SK-N-DZ (cell line): Measurements from ENCODE around the gene CC2D2B.
"Not testable (repeated sequence)": the region's sequence is repeated elsewhere in the genome, so short reads cannot be mapped to it uniquely, and the experiment has no call there.

Experiments used
- DNase-seq: peaks from one replicate; pipeline ENCODE4 v3.0.0-alpha.2; 2015; ENCODE audit warnings: low spot score

CC2D2B gene

DNA sequence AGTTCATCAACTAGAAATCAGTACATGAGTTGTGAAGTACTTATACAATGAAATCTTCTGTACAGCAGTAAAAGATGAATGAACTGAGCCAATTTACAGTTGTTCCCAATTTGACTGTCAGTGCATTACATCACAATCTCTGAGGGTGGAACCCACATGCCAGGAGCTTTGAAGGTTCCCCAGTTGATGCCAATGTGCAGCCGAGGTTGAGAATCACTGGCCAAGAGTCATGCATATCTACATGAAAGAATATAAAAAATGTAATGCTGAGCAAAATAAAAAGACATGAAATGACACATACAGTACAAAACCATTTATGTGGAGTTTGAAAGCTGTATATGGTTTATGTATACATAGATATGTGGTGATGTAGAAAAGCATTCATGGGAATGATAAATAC is 113.6 kb downstream of the CC2D2B start:
- no peak for DNase-seq

DNA sequence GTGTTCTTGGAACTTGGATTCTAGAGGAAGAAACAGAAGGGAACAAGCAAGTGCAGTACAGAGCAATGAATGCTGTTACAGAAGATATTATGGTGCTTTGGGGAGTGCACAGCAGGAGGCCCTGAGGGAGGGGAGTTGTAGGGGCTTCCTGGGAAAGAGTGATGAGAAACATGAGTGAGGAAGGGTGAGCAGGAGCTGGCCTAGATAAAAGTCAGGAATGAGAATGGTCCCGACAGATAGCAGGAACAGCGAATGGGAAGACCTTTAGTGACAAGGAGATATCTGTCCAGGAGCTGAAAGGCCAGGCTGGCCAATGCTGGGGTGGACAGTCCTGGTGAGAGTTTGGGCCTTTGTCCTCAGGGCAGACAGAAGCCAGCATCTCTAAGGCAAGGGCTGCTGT is 115.0 kb downstream of the CC2D2B start:
- DNase-seq, result no peak

DNA sequence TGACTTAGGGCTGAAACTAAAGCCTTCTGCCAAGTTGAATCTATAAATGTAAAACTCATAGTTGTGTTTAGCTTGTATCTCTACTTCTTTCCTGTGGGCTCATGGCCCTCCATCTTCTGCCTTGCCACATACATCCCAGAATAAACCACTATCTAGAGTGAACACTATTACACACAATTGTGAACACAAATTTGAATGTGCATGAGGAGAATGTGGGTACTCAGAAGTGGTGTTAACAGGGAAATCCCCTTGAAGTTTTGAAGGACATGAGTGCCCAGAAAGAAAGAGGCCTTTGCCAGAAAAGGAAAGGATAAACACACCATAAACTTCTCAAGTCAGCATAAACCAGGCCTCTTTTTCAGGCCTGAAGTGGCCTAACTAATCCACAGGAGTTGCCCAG is 115.4 kb downstream of the CC2D2B start:
- DNase-seq, result no peak

DNA sequence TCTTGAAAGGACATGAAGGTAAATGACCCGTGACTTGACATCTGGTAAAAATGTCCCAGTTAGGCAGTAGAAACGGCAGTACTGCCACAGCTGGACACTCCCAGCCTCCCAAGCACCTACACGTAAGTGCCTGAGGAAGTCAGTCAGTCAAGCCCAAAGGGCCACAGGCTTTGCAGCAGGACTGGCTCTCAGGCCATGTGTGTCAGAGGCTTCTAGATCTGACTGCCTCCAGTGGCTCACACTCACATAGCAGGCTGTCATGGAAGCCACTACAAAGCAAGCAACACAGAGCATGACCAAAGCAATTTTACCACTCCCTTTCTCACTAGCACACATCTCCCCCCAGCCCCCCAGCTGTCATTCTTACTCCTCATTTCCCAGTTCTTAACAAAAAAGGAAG is 117.8 kb downstream of the CC2D2B start:
- DNase-seq, result no peak

DNA sequence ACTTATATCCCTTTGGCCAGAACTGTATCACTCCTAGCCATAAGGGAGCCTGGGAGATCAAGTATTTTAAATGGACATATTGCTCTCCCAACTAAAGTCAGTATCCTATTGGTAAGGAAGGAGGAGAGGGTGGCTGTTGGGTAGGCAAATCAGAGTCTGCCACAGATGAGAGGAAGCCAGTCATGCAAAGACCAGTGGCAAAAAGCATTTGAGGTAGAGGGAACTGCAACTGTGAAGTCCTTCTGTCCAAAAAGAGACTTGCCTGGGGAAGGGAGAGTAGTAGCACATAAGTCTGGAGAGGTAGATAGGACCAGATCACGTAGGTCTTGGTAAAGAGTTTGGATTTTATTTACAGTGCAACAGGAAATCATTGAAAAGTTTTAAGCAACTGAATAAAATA is 126.8 kb downstream of the CC2D2B start:
- no peak for DNase-seq

DNA sequence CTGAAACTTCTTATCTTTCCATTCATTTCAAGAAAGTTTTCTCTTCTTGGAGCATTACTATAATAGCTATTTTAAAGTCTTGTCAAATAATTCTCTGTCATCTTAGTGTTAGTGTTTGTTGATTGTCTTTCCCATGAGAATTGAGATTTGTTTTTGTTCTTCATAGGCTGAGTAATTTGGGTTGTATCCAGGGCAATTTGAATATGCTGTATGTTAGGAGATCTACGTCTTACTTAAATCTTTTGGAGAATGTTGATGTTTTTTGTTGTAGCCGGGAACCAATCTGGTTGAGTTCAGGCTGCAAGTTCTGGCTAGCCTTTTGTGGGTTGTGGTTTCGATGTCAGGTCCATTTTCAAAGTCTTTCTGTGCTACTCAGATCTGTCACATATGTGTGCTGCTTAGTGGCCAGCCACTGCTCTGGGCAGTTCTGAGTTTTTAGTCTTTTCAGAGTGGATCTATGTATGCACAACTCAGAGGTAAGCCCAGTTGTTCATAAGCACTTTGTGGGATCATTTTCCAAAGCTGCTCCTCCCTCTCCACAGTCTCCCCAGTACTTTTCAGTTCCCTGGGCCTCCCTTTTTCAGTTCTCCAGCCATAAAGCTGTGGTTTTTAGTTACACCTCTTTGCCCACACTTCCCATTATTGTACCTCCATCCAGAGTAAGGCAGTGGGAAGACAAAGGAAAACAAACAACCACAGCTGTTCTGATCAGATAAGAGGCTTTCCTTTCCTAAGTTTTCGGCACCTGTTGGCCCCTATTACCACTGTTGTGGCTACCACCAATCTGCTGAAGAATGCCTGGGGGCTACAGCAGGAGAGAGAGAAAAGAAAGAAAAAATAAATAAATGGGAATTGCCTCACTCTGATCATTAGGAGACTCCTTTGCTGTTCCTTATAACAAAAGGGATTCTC is 131.0 kb downstream of the CC2D2B start:
- no peak for DNase-seq

DNA sequence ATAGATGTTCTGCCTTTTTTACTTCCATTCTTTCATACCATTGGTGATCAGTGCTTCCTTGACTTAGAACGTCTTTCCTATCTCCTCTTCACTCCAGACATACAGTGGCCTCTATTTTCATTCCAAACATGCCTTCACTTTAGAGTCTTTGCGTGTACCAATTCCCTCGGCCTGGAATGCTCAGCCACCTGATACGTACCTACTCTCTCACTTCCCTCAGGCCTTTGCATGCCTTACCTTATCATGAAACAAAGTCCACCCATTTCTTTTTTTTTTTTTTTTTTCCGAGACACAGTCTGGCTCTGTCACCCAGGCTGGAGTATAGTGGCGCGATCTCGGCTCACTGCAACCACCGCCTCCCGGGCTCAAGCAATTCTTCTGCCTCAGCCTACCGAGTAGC is 133.4 kb downstream of the CC2D2B start:
- no peak for DNase-seq

DNA sequence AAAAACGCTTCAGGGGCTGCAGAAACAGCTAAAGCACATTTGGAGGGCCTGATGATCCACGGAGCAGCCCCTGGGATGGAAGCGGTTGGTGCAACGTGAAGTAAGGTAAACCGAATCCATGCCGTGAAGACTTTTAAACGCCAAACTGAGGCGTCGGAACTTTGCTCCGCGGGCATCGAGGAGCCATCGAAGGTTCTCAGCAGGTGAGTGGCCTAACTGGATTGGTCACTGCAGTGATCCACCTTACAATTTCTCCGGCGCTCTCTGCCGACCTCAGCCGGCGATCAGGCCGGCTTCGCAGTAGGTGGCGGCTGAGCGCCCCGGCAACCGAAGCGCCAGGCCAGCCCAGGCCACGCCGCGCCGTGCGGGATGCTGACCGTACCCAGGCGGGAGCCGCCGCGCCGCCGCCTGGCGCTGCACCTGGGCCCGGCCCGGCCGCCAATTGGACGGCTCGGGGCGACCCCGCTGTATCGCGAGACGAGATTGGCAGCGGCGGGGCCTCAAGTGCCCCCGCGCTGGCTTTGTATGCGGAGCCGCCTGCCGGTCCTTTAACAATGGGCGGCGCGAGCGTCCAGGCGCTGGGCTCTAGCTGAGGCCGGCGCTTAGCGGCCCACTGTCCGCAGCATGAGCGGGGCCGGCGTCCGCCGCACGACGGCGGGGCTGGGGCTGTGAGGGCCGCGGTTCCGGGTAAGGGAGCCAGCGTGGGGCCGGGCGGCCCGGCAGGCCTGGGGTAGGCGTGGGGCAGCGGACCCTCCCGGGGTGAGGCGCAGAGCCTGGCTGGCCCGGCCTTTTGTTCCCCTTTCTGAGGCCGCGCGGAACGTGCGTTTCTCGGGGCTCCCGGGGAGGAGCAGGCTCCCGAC is 135.5 kb downstream of the CC2D2B start, which contains the start of gene CCNJ:
Gene CCNJ, plus strand, starts transcription at position 551 of the 860 bp plus-strand sequence. CDS start 811 bp downstream, outside the sequence.
- peak; percentile 91 for DNase-seq

DNA sequence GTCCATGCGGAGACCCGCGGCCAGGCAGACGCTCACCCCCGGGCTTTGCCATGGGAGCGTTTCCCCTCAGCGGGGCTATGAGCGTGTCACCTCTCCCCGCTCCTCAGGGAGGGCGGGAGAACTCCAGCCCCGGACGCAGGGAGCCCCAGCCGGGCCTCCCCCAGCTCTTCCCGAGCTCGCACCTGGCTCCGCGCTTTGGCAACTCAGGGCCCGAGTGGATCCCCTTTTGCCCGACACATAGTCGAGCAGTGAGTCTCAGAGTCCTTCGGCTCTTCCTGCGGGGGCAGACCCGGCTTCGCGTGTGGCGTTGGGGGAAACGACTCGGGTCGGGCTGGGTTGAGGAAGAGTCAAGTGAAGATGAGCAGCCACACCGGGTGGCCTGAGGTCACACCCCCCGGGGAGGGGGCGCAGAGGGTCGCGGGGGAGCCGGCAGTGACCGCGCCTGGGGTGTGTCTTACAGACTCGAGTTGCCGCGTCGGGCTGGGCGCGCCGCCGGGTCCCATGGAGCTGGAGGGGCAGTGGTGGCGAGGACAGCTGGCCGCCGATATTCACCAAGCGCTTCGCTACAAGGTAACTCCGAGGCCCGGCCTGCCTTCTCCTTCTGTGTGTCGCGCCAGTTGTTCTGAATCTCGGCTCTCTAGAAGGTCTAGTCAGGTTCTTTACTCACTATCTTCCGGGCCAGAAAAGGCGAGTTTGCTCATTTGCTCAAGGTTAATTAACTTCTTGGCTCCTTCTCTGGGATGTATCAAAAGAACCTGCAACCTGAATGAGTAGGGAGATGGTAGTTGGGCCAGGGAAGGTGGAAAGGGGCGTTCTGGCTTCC is 136.3 kb downstream of the CC2D2B start:
- peak; percentile 67 for DNase-seq

DNA sequence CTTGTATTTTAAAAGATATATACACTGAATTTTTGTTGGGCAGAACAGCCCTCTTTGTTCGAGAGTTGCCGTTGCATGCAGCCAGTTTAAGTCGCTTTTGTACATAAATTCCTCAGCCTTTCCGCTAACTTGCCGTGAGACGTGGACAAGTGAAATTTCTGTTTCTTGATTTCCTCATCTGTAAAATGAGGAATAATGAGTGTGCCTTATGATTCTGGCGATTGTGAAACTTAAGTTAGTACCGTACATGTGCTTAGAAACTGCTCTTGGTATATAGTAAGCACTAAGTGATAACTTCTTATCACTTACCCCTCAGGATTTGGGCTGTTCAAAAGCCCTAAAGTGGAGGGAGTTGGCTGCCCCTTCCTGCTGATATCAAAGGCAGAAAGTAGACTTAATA is 137.0 kb downstream of the CC2D2B start:
- no peak for DNase-seq

DNA sequence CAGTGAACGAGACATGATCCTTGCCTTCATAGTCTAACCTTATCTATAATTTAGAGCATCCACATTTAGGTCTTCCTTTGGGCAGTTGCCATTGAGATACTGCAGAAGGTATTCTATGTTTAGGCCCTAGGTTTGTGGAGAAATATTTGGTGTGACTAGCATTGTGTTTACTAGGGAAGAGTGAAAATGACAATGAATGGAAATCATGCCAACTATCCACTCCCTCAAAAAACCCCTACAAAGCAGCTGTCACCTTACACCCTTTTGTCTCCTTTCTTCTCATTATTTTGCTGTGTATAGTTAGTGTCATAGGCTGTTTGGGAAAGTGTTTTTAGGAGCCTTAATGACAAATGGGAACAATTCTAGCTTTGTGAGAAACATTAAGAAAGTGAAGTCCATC is 138.8 kb downstream of the CC2D2B start:
- DNase-seq, result no peak

DNA sequence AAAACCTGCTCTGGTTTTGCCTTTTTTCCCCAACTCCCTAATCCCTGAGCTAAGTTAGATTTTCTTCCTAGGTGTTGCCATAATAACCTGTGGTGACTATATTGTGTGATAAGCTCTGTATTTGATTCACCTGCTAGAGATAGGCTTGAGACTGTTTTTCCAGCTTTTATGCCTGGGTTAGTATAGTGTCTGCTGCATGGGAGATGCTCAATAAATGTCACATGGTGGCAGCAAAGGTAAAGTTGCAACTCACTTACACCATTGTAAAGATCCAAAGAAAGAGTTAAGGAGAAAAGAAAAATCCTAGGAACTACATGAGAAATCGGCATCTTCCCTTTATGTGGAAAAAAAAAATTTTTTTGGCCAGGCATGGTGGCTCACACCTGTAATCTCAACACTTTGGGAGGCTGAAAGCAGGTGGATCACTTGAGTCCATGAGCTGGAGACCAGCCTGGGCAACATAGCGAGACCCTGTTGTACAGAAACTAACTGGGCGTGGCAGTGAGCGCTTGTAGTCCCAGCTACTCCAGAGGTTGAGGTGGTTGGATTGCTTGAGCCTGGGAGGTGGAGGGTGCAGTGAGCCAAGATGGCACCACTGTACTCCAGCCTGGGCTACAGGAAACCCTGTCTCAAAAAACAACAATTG is 139.4 kb downstream of the CC2D2B start:
- DNase-seq, result no peak

DNA sequence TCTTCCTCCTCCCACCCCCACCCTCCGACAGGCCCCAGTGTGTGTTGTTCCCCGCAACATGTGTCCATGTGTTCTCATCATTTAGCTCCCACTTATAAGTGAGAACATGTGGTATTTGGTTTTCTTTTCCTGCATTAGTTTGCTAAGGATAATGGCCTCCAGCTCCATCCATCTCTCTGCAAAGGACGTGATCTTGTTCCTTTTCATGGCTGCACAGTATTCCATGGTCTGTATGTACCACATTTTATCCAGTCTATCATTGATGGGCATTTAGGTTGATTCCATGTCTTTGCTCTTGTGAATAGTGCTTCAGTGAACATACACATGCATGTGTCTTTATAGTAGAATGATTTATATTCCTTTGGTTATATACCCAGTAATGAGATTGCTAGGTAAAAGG is 140.2 kb downstream of the CC2D2B start:
- not testable (repeated sequence) for DNase-seq

DNA sequence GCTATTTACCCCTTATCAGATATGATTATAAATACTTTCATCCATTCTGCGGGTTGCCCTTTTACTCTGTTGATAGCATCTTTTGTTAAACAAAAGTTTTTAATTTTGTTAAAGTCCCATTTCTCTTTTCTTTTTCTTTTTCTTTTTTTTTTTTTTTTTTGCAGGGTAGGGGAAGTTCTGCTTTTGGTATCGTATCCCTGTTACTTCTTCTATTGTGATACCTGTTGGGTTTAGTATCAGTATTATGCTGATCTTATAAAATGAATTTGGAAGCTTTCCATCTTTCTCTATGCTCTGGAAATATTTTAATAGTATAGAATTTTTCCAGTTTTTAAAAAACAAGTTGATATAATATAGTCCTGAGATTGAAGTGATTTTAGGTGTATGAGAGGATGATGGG is 141.6 kb downstream of the CC2D2B start:
- DNase-seq, result no peak

DNA sequence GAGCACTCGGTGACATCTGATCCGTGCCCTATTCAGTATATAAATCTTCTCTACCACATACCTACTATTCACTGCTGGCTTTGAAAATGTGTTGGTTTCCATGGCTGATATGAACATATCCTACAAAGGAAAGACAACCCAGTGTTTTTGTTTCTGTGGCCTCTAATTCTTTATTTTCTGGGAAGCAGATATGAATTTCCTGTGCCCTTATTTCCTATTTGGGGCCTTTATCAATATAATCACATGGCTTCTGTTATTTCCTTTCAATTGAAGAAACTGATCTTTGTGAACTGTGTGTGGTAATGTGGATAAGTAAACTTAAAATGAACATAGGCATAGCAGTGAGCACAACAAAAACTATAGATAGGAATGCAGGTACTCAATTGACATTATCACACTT is 146.2 kb downstream of the CC2D2B start:
- DNase-seq, result no peak

DNA sequence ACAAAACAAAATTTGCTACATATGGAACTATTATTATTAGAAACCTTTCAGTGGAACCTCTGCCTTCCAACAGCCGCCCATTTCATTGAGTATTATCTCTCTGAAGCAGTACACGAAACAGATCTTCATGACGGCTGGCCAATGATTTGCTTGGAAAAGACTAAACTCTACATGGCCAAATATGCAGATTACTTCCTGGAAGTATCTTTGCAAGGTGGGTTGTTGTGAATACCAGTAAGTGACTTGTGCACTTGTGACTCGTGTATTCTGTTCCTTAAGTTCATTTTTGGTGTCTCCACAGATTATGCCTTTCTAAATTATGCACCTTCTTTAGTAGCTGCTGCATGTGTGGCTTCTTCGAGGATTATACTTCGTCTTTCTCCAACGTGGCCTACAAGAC is 149.0 kb downstream of the CC2D2B start:
- DNase-seq, result no peak

DNA sequence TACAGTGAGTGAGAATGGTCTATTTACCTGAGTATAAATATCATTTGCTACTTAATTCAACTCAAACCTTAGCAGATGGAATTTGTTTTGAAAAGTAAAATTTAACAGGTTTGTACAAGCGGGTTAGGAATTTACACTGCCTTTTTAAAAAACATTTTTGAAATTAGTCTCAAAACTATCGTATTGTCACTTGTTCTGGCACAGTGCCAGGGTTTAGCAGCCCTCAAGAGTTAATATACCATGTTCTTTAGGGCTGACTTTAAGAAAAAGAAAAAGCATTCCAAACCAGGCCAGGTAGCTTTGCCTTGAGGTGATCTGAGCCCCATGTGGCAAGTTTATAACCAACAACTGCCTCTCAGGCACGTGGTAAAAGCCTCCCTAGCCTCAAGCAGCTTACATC is 153.5 kb downstream of the CC2D2B start:
- no peak for DNase-seq

DNA sequence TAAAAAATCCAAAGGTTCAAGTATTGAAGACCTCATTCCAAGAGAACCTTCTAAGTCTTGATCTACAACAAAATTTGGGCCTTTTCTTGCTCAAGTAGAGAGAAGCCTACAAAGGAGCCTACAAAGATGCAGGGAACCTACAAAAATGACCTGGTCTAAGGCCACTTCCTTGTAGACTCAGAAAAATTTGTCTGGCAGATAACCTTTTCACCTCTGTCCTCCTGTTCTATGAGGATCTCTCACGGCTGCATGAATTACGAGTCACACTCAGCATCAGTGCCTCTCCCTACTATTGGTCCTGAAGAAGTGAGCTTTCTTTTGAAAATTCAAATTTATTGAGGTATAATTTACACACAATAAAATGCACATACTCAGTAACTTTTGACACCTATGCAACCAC is 164.9 kb downstream of the CC2D2B start:
- DNase-seq, result no peak

DNA sequence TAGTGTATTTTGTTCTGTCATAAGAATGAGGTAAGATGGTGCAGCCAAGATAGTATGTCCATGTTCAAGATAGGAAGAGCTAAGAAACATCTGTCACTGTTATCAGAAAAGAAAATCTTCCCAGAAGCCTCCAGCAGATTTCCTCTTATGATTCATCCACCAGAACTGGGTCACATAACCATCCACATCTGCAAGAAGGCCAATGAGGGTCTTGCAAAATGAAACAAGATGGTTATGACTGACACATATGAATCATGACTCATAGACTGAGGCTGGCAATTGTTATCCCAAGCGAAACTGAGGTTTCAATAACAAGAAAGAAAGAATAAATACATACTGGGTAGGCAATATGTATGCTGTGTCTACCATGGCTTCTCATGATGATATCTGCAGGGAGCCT is 165.9 kb downstream of the CC2D2B start:
- no peak for DNase-seq

DNA sequence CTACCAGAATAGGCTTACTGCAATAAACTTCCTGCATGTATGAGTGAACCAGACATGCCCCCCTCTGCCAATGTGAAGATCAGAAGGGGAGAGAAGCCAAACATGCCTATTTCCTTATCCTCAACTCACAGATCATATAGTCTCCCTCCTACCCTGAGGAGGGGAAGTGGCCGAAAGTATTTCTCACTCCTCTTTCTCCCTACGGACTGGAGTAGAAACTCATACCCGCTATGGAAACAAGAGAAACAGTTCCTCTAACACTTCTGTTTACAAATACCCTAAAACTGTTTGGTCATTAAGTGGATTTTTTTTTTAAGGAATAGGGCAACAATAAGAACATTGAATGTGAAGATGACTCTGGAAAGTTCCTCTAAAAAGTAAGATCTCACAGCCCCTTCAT is 167.0 kb downstream of the CC2D2B start:
- no peak for DNase-seq

DNA sequence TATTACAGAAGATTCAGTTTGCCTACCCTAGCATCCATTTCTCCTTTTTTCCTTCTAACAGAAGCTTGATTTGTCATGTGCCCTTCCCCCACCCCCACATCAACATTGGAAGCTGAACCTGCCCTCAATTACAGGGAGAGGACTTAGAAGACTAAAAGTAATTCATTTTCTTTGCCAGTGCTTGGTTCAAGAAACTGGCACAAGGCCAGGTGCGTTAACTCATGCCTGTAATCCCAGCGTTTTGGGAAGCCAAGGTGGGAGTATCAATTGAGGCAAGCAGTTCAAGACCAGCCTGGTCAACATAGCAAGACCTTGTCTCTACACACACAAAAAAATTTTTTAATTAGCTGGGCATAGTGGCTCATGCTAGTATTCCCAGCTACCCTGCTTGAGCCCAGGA is 168.2 kb downstream of the CC2D2B start:
- no peak for DNase-seq
